Fibroblast of lung (primary cell): Measurements from ENCODE around the gene HMG20B.

Experiments used
- CTCF ChIP-seq, 2 donors: IDR thresholded peaks in 1 of 2; conservative IDR thresholded peaks in 1 of 2; 1 replicate in 1 of 2; 2 replicates in 1 of 2; pipeline ENCODE4 v1.5.1; 2011 to 2012; ENCODE audit warnings: low read length in 2 of 2, control low read depth in 1 of 2, inconsistent platforms in 1 of 2, low read depth in 1 of 2, mild to moderate bottlenecking in 1 of 2
- EZH2 ChIP-seq: IDR thresholded peaks from 2 replicates; pipeline ENCODE4 v1.5.1; 2012; ENCODE audit warnings: low read length, control low read depth, mild to moderate bottlenecking; ENCODE audit errors: missing control alignments

DNA sequence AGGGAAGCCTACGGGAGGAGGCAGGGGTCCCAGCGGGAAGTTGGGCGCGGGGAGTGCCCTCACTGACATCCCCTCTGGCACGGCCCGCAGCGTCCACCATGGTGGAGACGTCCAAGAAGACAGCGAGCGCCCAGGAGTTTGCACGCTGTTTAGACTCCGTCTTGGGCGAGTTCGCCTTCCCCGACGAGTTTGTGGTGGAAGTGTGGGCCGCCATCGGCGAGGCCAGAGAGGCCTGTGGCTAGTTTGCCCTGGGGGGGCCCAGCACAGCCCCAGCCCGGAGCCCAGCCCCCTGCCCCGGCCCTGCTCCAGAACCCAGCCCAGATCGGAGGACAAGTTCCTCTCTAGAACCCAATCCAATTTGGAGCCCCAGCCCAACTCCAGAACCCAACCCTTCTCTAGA lies 17.2 kb downstream of the HMG20B start:
- no peak for TF ChIP-seq EZH2
- TF ChIP-seq CTCF (conservative IDR thresholded peaks at IDR 0.05 in 1 of 2, IDR thresholded peaks at IDR 0.05 in 1 of 2; ENCODE audit: low read depth in 1 of 2, low read length in 2 of 2): no peak
